GM21723 (cell line): ENCODE results near the gene YPEL4.

Experiments
- ATAC-seq: cut with Tn5 transposase; IDR thresholded peaks from one replicate; pipeline ENCODE4 v1.9.1; 2021; ENCODE audit warnings: mild to moderate bottlenecking, moderate library complexity; ENCODE audit not compliant: unreplicated experiment

YPEL4 gene

DNA sequence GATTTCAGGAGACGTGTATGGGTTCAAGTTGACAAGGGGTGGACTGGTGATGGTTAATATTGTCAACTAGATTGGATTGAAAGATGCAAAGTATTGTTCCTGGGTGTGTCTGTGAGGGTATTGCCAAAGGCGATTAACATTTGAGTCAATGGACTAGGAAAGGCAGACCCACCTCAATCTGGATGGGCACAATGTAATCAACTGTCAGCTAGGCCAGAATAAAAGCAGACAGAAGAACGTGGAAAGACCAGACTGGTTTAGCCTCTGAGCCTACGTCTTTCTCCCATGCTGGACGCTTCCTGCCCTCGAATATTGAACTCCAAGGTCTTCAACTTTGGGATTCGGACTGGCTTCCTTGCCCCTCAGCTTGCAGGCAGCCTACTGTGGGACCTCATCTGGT lies 1.7 kb upstream of the YPEL4 start:
- no peak for ATAC-seq

- ATAC-seq, result no peak
Observed at GRCh38 chr11:57650739-57651090, 1.0 kb upstream of the YPEL4 start.

DNA sequence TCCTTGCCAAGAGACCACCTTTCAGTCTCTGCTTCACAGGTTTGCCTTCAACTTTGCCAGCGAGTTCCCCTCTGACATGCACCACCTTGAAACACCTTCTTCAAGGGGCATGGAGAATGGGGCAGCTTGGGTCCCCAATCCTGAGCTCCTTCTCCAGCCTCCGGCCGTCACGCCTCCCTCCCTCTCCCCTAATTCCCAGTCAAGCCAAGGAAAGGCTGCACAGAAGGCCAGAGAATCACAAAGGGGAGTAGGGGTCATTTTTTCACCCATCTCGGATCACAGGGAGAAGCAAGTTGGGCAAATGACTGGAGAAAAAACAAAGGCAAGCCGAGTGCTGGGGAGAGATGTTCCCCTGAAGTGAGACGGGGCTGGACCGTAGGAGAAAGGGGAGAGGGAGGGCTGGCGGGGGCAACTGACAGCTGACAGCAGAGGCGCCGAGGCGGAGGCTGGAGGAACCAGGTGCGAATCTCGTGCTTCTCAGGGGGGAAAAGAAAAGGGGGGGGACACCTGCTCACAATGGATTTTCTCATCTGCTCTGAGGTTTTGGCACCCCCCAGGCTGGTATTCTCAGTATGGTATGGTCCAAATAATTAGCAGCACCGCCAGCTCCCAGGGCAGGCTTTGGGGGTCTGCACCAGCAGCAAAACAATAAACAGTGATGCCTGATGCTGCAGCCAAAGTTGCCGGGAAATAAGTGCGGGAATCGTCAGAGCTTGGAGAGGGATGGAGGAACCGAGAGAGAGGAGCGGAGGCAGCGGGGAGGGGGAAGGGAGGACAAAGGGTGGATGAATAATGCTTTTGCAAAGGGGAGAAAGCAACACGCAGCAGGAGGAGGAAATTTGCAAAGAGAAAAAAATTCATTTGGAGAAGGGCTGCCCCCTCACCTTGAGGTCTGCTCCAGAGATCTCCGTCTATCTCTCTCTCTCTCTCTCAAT lies 644 bp downstream of the YPEL4 start:
- no peak for ATAC-seq

DNA sequence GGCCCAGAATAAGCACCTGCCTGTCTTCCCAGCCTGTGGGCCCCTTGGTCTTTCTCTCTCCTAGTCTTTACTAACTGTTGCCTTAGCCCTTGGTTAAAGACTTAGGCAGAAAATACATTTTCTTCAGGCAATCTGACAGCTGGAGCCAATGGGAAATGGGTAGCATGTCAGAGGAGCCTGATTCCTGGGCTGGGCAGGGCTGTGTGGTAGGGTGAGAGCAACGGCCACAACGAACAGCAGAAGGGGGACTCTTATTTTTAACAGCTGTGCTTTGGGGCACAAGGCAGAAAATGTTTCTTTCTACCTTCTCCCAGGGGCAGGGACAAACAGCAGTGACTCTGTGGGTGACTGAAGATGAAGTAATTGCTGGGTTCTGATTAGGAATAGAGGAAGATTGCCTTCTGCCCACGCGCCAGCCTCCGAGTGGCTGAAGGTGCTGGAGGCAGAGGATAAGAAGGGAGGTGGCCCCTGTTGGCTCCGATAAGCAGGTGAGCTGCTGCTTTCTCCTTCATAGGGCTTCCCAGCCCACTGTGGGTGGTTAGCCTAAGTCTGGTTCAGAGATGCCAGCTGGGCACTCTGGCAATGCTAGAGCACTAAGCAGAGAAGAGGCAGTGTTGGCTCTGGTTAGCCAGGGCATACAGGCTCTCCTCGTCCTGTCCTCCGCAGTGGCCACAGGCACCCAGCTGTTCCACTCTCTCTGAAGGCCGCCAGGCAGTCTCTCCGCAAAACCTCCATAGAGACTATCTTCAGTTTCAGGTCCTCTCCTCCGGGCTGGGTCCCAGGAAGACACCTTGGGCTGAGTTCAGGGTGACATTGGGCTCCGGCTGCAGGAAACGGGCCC lies 1.5 kb downstream of the YPEL4 start:
- no peak for ATAC-seq

GRCh38 chr11:57647372-57647771 lies 2.3 kb downstream of the YPEL4 start:
- ATAC-seq, result no peak

DNA sequence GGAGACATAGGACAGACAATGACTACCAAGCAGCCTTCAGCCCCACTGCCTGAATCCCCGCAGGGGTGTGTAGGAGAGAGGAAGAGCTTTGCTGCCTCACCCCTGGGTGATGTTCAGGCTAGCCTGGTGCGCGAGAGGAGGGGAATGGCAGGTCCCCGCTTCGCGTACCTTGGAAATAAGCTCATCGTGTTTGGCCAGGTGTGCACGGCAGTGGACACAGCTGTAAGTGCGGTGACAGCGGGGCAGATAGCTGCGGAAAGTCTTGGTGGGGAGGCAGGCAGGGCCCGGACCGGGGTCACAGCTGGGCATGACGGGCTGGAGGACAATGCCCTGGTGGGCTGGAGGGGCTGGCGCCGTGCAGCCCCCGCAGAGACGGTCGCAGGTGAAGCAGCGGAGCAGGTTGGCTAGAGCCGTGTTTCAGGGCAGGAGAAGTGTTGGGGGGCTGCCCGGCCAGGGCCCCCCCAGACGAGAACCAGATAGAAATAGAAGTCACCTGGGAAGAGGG lies 2.9 kb downstream of the YPEL4 start:
- no peak for ATAC-seq

- ATAC-seq, result no peak
Observed at GRCh38 chr11:57646194-57646798, 3.4 kb downstream of the YPEL4 start.

- no peak for ATAC-seq
Observed at GRCh38 chr11:57645689-57646085, 4.0 kb downstream of the YPEL4 start.

GRCh38 chr11:57644748-57645688 lies 4.7 kb downstream of the YPEL4 start:
- peak; percentile 67 for ATAC-seq

GRCh38 chr11:57643802-57644201 lies 5.9 kb downstream of the YPEL4 start:
- ATAC-seq, result no peak

DNA sequence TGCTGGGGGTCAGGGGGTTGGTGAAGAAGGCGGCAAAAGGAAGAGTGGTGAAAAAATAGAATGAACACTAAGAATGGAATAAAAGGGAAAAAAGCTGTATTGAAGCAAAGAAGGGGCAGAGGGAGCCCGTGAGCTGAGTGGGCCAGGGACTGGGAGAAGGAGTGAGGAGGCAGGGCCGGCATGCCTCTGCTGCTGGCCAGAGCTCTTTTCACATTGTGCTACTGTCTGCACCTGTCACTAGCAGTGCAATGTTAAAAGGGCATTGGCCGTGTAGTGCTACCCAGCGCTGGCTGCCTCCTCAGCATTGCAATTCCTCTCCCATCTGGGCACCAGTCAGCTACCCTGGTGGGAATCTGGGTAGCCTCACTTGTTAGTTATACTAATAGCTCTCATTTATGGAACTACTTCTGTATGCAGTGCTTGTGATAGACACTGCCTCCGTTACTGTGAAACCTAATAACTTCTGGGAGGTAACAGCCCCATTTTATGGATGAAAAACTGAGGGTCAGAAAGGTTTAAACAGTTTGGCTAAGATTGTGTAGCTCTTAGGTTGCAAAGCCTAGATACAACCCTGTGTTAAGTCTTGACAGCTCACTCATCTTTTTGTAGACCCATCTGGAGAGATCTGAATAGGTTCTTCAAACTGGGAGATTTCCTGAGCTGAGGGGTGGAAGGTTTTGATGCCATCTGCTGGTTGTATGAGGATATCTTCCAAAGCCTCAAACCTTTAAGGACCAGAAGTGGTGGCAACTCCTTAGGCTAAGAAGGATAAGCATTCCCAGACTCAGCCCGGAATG lies 8.5 kb downstream of the YPEL4 start:
- ATAC-seq, result peak; percentile 40

DNA sequence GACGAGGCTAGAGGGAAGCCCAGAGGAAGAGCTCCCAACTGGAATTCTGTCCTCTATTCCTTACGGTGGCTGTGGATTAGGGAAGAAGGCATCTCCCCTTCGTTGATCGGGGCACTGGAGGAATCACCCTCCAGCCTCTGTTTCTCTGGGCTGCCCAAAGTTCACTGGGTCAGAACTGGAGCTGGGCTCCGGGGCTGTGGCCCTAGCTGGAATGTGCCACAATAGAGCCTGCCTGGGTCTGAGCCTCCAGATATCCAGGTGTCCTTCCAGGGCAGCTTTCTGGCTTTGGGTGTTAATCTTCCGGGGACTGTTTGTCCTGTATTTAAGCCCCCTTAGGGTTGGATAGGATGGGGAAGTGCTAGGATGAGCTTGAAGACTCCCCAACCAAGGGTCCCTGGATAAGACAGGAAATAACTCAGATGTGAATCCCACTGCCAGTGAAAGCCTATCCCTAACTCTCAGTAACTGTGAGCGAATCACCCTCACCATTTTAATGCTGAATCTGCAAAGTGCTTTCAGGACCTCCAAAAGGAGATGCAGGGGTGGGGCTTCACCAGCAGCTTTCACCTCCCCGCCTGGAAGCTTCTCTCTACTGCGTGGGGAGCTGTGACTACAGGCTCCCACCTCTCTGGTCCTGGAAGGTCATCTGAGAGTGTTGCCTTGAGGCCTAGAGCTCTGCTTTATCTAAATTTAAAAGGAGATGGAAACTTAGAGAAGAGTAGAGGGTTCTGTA lies 9.5 kb downstream of the YPEL4 start:
- no peak for ATAC-seq

- no peak for ATAC-seq
Observed at GRCh38 chr11:57639321-57640067, 10.2 kb downstream of the YPEL4 start.

DNA sequence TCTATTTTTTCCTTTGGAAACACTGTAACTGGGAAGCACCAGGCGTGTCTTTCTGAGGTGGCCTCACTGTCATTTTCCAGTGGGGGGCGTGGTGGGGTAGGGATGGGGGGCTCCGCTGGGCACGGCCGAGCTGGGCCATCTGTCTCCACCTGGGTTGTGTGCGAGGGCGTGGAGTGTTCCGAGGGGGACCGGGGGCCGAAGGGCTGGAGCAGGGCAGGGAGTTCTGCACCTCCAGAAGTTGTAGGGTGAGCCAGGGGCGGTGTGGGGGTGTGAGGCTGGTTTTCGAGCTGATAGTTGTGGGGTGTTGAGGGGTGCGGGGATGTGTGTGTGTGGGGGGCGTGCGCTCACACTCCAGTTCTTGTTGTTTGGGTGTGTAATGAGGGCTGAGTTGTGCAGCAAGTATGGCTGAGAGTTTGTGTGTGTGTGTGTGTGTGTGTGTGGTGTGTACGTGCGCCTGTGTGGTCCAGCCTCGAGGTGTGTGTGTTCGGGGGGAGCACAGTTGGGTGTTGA lies 10.8 kb downstream of the YPEL4 start:
- no peak for ATAC-seq

DNA sequence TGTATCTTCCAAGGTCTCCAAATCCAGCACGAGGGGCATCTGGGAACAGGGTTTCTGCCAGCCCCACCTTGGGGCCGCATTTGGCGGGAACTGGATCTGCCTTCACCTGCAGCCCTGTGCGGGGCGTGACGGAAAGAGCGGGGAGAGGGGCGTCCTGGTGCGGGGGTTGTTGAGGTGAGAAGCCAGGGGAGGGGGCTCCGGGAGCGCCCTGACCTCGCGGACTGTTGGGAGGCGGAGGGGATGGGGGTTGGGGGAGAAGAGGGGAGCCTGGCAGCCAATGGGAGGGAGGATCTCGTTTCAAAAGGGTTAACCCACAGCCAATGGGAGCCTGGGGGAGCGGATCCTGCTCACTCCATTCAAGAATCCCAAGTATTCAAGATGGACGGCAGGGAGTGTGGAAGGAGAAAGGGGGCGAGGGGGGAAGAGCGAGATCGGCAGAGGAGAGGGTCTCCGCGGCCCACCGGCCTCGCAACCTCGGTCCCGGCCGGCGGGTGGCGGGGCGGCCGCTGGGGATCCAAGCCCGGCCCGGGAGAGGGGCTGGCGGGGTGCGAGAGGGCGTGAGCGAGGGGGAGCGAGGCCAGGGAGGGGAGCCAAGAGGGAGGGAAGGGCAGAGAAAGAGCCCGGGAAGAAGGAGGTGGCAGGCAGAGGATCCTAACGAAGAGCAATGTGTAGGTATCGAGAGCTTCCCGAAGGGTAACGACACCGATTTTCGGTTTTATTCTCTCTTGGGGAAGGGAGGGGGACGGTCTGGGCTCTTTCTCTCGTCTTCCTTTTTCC lies 11.5 kb downstream of the YPEL4 start:
- ATAC-seq, result no peak

- ATAC-seq, result no peak
Observed at GRCh38 chr11:57637626-57638004, 12.1 kb downstream of the YPEL4 start.

GRCh38 chr11:57635246-57635645 lies 14.5 kb downstream of the YPEL4 start:
- ATAC-seq, result no peak
